H1 (cell line): ENCODE data around the gene GNB1. TPM values are rescaled to one million over a fixed set of nuclear protein-coding genes. Genes with fewer than 3 reads are reported as not detected.
"Not testable (repeated sequence)": the region's sequence is repeated elsewhere in the genome, so short reads cannot be mapped to it uniquely, and the experiment has no call there.

Source experiments
- CTCF ChIA-PET: fragments of 300-600 bp; sonication (Branson Sonifier 250); formaldehyde crosslinking; loops from one replicate; lab custom pipeline; 2021; ENCODE audit not compliant: partially characterized antibody; lab: Charles Lee
- POLR2A ChIA-PET: fragments of 300-600 bp; sonication (Branson Sonifier 250); formaldehyde crosslinking; loops from one replicate; lab custom pipeline; 2021; ENCODE audit warnings: inconsistent platforms; ENCODE audit not compliant: partially characterized antibody; lab: Charles Lee
- DNase-seq, 2 experiments: peaks; one replicate each; pipeline versions ENCODE4 v3.0.0 to v3.0.0-alpha.2; 2010 to 2022; ENCODE audit warnings: low spot score in 2 of 2, low read depth in 1 of 2, mixed read lengths in 1 of 2
- FAIRE-seq: peaks from 2 replicates; lab custom pipeline; 2011; peaks lifted over from hg19 to GRCh38; lab: Jason Lieb, UNC
- H2AFZ ChIP-seq: 2 replicates; pipeline ENCODE4 v1.8.1; 2012; ENCODE audit warnings: low read length, inconsistent platforms
- H2AK5ac ChIP-seq: 2 replicates; pipeline ENCODE4 v1.6.1; 2013; ENCODE audit warnings: low read depth, low read length
- H2BK120ac ChIP-seq: replicated peaks from 2 replicates; pipeline ENCODE3; 2013; ENCODE audit warnings: low read depth, low read length, inconsistent platforms
- H2BK12ac ChIP-seq: 2 replicates; pipeline ENCODE4 v1.6.1; 2013; ENCODE audit warnings: low read depth, low read length
- H2BK15ac ChIP-seq: 2 replicates; pipeline ENCODE4 v1.6.1; 2013; ENCODE audit warnings: low read length
- H2BK20ac ChIP-seq: 2 replicates; pipeline ENCODE4 v1.6.1; 2013; ENCODE audit warnings: low read length
- H2BK5ac ChIP-seq: 2 replicates; pipeline ENCODE4 v1.6.1; 2013; ENCODE audit warnings: low read depth, low read length
- H3K14ac ChIP-seq: 2 replicates; pipeline ENCODE4 v1.6.1; 2013; ENCODE audit warnings: inconsistent platforms; ENCODE audit not compliant: insufficient read length
- H3K18ac ChIP-seq: 2 replicates; pipeline ENCODE4 v1.6.1; 2013; ENCODE audit warnings: low read length; ENCODE audit errors: extremely low read depth
- H3K23ac ChIP-seq: 2 replicates; pipeline ENCODE4 v1.6.1; 2013; ENCODE audit warnings: inconsistent platforms; ENCODE audit not compliant: insufficient read length
- H3K23me2 ChIP-seq: 2 replicates; pipeline ENCODE4 v1.6.1; 2013; ENCODE audit warnings: low read depth, low read length
- H3K27ac ChIP-seq: 2 replicates; pipeline ENCODE4 v1.6.1; 2011; ENCODE audit warnings: low read depth, low read length, inconsistent platforms
- H3K27me3 ChIP-seq, 4 experiments: replicated peaks in 1 of 4; 1 replicate in 1 of 4; 2 replicates in 3 of 4; pipeline versions ENCODE4 v1.6.1 to v1.8.1; 2011 to 2013; ENCODE audit warnings: low read length in 3 of 4, mild to moderate bottlenecking in 3 of 4, inconsistent platforms in 2 of 4, mixed read lengths in 2 of 4, moderate library complexity in 1 of 4; ENCODE audit not compliant: control insufficient read depth in 3 of 4, insufficient read depth in 3 of 4; ENCODE audit errors: extremely low read depth in 1 of 4
- H3K36me3 ChIP-seq, 4 experiments: 2 replicates each; pipeline versions ENCODE4 v1.6.1 to v1.8.1; 2011 to 2013; ENCODE audit warnings: mild to moderate bottlenecking in 4 of 4, low read length in 3 of 4, moderate library complexity in 2 of 4, control low read depth in 1 of 4, inconsistent platforms in 1 of 4; ENCODE audit not compliant: insufficient read depth in 4 of 4, control insufficient read depth in 2 of 4
- H3K4ac ChIP-seq: replicated peaks from 2 replicates; pipeline ENCODE3; 2013; ENCODE audit warnings: low read length, low read depth, mixed read lengths, inconsistent platforms; ENCODE audit not compliant: insufficient read length
- H3K4me1 ChIP-seq, 4 experiments: replicated peaks in 1 of 4; 1 replicate in 1 of 4; 2 replicates in 3 of 4; pipeline versions ENCODE4 v1.6.1 to v1.8.1; 2011 to 2013; ENCODE audit warnings: low read length in 3 of 4, inconsistent platforms in 2 of 4, mixed read lengths in 1 of 4; ENCODE audit not compliant: insufficient read depth in 4 of 4, control insufficient read depth in 3 of 4
- H3K4me2 ChIP-seq, 2 experiments: 2 replicates each; pipeline versions ENCODE4 v1.6.1 to v1.8.1; 2011 to 2013; ENCODE audit warnings: low read depth in 2 of 2, low read length in 2 of 2, control low read depth in 1 of 2, inconsistent platforms in 1 of 2, mild to moderate bottlenecking in 1 of 2; ENCODE audit not compliant: insufficient read depth in 1 of 2
- H3K4me3 ChIP-seq, 4 experiments: fragments of 200-600, 300-600 bp in 1 of 4; sonication (generic), shearing (Covaris generic), sonication (Bioruptor Twin) in 1 of 4; 2 replicates each; pipeline versions ENCODE4 v1.5.1 to v1.8.1; 2011 to 2016; ENCODE audit warnings: low read length in 4 of 4, low read depth in 3 of 4, control low read depth in 2 of 4, inconsistent platforms in 2 of 4, mild to moderate bottlenecking in 2 of 4, mixed read lengths in 1 of 4, moderate library complexity in 1 of 4; ENCODE audit not compliant: insufficient read depth in 2 of 4; ENCODE audit errors: extremely low read depth in 1 of 4
- H3K56ac ChIP-seq: replicated peaks from 2 replicates; pipeline ENCODE3; 2013; ENCODE audit warnings: low read depth, mild to moderate bottlenecking, mixed read lengths, low read length, inconsistent platforms; ENCODE audit not compliant: insufficient read length
- H3K79me1 ChIP-seq: 2 replicates; pipeline ENCODE4 v1.6.1; 2013; ENCODE audit warnings: low read depth, low read length, control low read depth
- H3K79me2 ChIP-seq, 2 experiments: 2 replicates each; pipeline versions ENCODE4 v1.6.1 to v1.8.1; 2012 to 2013; ENCODE audit warnings: low read length in 2 of 2, mild to moderate bottlenecking in 2 of 2, inconsistent platforms in 1 of 2; ENCODE audit not compliant: insufficient read depth in 2 of 2, control insufficient read depth in 1 of 2
- H3K9ac ChIP-seq, 4 experiments: replicated peaks in 1 of 4; 1 replicate in 1 of 4; 2 replicates in 3 of 4; pipeline versions ENCODE4 v1.6.1 to v1.8.1; 2011 to 2013; ENCODE audit warnings: low read depth in 3 of 4, low read length in 3 of 4, control low read depth in 2 of 4, mild to moderate bottlenecking in 2 of 4, moderate library complexity in 2 of 4, inconsistent platforms in 1 of 4; ENCODE audit errors: extremely low read depth in 1 of 4
- H3K9me3 ChIP-seq, 2 experiments: 2 replicates each; pipeline versions ENCODE4 v1.6.1 to v1.8.1; 2012 to 2013; ENCODE audit warnings: mild to moderate bottlenecking in 2 of 2, moderate library complexity in 2 of 2, control low read depth in 1 of 2, inconsistent platforms in 1 of 2, low read depth in 1 of 2, low read length in 1 of 2, mixed read lengths in 1 of 2; ENCODE audit not compliant: insufficient read depth in 2 of 2
- H4K20me1 ChIP-seq, 2 experiments: replicated peaks in 1 of 2; 2 replicates each; pipeline versions ENCODE3 to v1.8.1; 2011 to 2013; ENCODE audit warnings: inconsistent platforms in 2 of 2, low read length in 2 of 2, mild to moderate bottlenecking in 1 of 2; ENCODE audit not compliant: insufficient read depth in 2 of 2, control insufficient read depth in 1 of 2
- H4K5ac ChIP-seq: 2 replicates; pipeline ENCODE4 v1.6.1; 2013; ENCODE audit warnings: low read length, low read depth, mixed read lengths, inconsistent platforms; ENCODE audit not compliant: insufficient read length
- H4K8ac ChIP-seq: 2 replicates; pipeline ENCODE4 v1.8.0; 2013; ENCODE audit warnings: mild to moderate bottlenecking, moderate library complexity, low read length, inconsistent platforms; ENCODE audit not compliant: insufficient read depth; ENCODE audit errors: extremely low read depth
- H4K91ac ChIP-seq: replicated peaks from 2 replicates; pipeline ENCODE3; 2013; ENCODE audit warnings: low read length, mixed read lengths, inconsistent platforms; ENCODE audit not compliant: insufficient read length
- WGBS, 2 experiments: shearing (Covaris generic) in 1 of 2; methylation state at CpG; one replicate each; pipeline versions ENCODE4 v1.1.6 to v1.1.7; 2013 to 2015; ENCODE audit warnings: low lambda C conversion rate in 2 of 2, mixed read lengths in 2 of 2, inconsistent platforms in 1 of 2, low coverage in 1 of 2, missing lambda C conversion rate in 1 of 2; ENCODE audit not compliant: insufficient replicate concordance in 2 of 2, insufficient coverage in 1 of 2, insufficient read length in 1 of 2; ENCODE audit errors: extremely low coverage in 1 of 2, missing lambda C conversion rate in 1 of 2; 5-methylcytosine and 5-hydroxymethylcytosine counted together
- polyA plus RNA-seq, 7 experiments: library from polyadenylated mRNA; depleted of rRNA in 3 of 7; stranded (reverse) in 5 of 7; unstranded in 2 of 7; fragments of >200 nt in 5 of 7; fragments of 200-250 nt in 2 of 7; gene quantifications; 1 replicate in 5 of 7; 2 replicates in 1 of 7; 4 replicates in 1 of 7; pipeline versions ENCODE4 v1.2.1 to v1.2.3, GENCODE V29; 2011 to 2013; ENCODE audit warnings: missing spikeins in 2 of 7, mixed read lengths in 2 of 7
- total RNA-seq: library from RNA; stranded (reverse); fragmentation: NEBNext Ultra II Directional; extraction: Animal tissue kit (Norgen Biotek cat#: 25700); gene quantifications from 2 replicates; pipeline ENCODE4 v1.2.1, GENCODE V29; 2021

GNB1 gene
- total and polyA plus RNA-seq, 2 of the 8 experiments (the other 6 are each of a cell fraction or from before 2014, with no cell fraction given), result 343 to 382 TPM

- H2AFZ ChIP-seq, H3K27me3 ChIP-seq, DNase-seq, H3K4me3 ChIP-seq, H3K23me2 ChIP-seq, H4K5ac ChIP-seq, H3K14ac ChIP-seq, H2AK5ac ChIP-seq, H4K8ac ChIP-seq, H3K4ac ChIP-seq, H3K4me1 ChIP-seq, H3K18ac ChIP-seq, H2BK120ac ChIP-seq, H4K91ac ChIP-seq, H3K9me3 ChIP-seq, H3K56ac ChIP-seq, H2BK15ac ChIP-seq, H3K27ac ChIP-seq, H2BK12ac ChIP-seq, H3K36me3 ChIP-seq, H2BK5ac ChIP-seq, H3K23ac ChIP-seq, FAIRE-seq, H2BK20ac ChIP-seq, H3K4me2 ChIP-seq, H3K9ac ChIP-seq: not testable (repeated sequence)
- H4K20me1 ChIP-seq, result peaks cover 28 to 36% of the 10 kb centered on the region in 2 experiments
- WGBS, 2 experiments, result 94% methylated on average over 13 of the region's 13 CpGs; no CpG with 5 or more reads in 1 of the 2 experiments
- ChIA-PET POLR2A (interaction anchor here (1.0 to 3.6 kb wide), 5 partner anchors 10 to 25 kb away, joined by 3 to 19 read pairs (median 4); no protein-coding TSS in a partner anchor), CTCF (interaction anchor here (0.6 to 2.8 kb wide), 7 partner anchors 10 to 48 kb away, joined by 3 to 10 read pairs (median 4); no protein-coding TSS in a partner anchor)
- H3K79me1 ChIP-seq, result peaks cover 13% of the 10 kb centered on the region
- peaks cover 54 to 99% of the 10 kb centered on the region in 2 experiments for H3K79me2 ChIP-seq
Measured at GRCh38 chr1:1861761-1862310, 29.1 kb downstream of the GNB1 start.
